IPS-NIHi11 (cell line): ENCODE measurements around the gene ABCA13.

Experiments used
- DNase-seq: peaks from one replicate; pipeline ENCODE4 v3.0.0; 2012; ENCODE audit warnings: mixed read lengths, low spot score

ABCA13 gene

DNA sequence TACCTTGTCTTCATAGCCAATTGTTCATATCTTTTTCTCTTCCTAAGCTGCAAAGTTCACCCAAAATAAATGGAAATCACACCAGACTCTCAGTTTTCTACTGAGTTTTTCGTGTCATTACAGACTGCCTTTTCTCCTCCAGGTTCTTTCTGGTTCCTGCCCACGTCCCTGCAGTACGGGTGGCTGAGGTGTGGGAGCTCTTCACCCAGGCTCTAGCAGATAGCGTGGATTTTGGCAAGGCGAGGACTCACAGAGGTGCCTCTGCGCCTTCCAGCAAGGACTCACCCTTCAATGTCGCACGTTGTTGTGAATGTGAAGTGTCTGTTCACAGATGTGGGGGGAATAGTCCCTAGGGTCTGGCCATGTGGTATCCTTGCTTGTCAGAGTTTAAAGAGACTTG lies 71.6 kb downstream of the ABCA13 start:
- no peak for DNase-seq

DNA sequence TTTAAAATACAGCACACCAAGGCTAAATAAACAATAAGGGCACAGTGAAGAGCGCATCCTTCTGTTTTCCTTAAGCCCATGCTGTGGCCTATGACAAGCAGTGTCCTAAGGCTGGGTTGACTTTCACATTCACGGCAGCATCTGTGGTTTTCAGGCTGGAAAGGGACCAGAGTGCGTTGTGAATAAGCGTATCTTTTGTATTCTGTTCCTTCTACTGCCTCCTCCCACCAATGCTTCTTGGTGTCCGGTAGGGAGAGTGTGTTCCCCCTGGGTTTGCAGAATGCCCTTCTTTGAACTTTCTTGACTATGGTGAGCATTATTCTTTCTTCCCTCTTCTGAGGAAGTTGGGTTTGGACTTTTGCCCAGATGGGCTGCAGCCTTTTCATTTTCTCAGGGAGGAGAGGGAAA lies 73.6 kb downstream of the ABCA13 start:
- no peak for DNase-seq

DNA sequence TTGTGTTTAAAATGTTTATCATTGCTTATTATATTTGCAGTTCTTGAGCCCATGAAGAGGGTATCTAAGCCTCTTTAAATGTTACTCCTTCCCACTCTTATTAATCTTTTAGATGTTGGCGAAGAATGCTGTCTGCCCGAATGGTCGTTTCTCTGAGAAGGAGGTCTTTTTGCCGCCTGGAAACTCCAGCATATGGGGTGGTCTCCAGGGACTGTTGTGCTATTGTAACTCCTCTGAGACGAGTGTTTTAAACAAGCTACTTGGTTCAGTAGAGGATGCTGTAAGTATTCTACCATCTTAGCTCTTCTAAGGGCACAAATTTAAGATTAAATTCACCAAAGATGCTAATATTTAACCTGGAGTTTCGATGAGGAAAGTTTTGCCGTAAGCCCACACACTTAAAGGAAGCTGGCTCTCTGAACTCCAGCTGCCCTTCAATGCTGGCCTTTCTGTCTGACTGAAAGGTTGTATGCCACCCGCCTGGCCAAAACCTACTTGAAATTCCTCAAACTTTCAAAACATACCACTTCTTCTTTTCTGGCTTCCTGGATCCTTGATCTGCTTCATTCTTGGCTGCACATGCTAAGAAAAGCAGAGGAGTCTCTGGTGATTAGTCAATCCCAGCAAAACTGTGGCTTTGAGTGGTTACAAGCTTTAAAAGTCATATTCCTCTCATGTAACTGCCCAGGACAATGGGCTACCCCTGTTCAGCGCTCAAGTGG lies 74.7 kb downstream of the ABCA13 start:
- DNase-seq = no peak

DNA sequence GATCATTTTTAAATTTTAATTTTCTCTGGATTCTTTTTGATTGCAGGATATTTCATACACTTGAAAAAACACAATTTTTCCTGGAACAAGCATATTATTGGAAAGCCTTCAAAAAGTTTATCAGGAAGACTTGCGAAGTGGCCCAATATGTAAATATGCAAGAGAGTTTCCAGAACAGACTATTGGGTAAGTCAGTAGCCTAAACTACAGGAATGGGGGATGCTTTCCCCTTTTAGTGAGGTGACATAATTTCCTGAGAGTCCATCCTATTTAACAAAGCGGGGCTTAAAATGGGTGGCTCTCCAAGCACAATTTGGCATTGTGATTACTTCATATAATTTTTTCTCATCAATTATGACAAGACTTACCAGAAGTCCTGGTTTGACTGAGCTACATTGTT lies 77.9 kb downstream of the ABCA13 start:
- DNase-seq = no peak

DNA sequence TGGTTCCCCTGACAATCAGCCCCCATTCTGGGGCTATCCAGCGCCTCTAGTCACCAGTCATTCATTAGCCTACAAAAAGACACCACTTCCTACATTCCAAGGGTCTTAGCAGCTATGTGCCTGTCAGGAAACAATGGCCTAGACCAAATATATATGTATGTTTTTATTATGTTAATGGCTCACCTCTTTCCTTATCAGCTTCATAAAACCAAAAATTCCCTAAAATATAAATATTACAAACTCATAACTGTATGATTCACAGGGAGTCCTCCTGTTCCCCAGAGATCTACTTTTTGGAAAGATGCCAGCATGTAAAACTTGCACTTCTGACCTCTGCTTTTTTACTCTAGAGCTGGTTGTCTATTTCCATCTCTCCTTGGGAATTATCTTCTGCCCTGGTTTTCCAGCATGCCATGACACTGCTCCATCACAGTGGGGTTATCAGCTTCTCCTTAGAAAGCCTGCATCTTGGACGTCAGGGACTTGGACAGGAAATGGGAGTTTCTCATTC lies 79.2 kb downstream of the ABCA13 start:
- peak; percentile 22 for DNase-seq

DNA sequence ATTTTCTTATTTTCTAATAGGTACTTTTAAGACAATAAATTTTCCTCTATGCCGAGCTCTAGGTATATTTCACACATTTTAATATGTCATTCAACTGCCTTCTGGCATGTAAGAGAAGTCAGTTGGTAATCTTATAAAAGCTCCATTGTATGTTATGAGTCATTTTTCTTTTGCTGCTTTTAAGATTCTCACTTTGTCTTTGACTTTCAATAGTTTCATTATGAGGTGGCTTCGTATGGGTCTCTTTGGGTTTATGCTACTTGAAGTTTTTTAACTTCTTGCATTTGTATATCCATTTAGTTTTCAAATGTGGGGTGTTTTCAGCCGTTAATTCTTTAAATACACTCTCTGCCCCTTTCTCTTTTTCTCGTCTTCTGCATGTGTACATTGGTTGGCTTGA lies 80.5 kb downstream of the ABCA13 start:
- no peak for DNase-seq

DNA sequence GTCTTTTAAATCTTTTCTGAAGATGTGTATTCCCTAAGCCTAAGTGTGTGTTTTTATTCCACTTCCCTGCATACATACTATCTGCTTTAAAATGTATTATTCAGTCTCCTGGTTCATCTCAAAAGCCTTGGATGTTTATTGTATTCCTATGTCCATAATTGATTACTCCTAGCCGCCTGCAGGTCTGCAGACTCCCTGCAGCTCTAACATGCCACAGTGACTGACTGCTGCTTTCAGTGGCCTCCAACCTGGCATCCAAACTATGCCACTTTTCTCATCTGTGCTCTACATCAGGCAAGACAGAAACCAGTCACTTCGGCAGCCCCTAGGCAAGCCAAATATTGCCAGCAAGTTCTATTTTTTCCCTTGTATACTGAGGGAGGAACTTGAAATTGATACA lies 81.7 kb downstream of the ABCA13 start:
- DNase-seq = no peak

DNA sequence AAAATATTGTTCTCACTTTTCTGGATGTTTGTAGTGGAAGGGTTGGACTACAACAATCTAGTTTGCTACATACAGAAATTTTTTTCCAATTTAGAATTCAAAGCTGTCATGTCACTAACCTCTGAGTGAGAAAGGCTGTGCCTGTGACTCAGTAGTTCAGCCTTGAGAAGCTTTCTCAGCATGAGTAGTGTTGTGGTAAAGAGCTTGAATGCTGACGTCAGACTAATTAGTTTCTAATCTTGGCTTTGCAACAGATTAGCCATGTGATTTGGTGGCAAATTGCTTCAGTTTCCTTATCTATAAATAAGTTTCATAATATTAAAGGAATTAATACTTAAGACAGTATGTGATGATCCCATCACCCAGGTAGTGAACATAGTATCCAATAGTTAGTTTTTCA lies 83.8 kb downstream of the ABCA13 start:
- DNase-seq = no peak

DNA sequence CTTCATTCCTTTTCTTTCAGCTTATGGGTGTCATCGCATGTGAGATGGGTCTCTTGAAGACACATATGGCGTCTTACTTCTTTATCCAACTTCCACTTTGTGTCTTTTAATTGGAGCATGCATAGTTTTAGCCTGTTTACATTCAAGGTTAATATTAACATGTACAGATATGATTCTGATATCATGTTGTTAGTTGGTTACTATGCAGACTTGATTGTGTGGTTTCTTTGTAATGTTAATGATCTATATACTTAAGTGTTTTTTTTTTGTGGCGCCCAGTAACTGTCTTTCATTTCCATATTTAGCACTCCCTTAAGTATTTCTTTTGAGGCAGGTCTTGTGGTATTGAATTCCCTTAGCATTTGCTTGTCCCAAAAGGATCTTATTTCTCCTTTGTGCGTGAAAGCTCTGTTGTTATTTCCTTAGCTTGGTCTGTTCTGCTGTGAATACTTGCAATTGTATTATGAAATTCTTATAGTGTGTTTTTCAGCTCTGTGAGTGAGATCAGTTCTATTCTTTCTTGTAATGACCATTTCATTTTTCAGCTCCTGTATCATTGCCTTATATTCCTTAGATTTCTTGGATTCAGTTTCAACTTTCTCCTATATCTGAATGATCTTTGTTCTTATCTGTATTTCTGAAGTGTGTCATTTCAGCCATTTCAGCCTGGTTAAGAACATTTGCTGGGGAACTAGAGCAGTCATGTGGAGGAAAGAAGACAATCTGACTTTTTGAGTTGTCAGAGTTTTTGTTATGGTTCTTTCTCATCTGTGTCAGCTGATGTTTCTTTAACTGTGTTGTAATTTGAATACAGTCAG lies 88.4 kb downstream of the ABCA13 start:
- DNase-seq = no peak

GRCh38 chr7:48261696-48262095 lies 90.4 kb downstream of the ABCA13 start:
- no peak for DNase-seq

DNA sequence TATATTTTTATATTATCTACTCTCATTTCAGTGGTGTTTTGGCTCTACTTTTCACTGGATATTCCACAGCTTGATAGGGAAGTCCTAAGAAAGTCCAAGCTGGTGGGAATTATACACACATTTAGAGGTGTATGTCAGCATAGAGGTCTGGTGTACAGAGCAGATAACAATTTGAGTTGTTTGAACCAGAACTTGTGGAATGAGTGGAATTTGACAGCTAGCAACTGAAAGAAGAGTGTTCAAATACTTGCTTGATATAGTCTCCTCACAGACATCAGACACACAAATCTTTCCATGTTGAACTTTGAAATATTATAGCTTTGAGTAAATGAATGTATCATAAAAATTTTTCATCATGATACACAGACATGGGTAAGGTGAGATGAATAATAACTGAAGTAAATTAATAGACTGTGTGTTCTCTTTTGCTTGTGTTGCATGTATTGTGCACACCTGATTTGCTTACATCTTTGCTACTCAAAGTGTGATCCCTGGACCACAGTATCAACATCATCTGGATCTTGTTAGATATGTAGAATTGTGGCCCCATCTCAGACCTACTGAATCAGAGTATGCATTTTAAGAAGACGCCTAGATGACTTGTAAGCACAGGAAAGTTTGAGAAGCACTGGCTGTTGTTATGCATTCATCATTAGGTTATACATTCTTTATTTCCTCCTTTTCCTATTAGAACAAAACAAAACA lies 91.5 kb downstream of the ABCA13 start:
- DNase-seq = no peak

- DNase-seq = no peak
Measured at GRCh38 chr7:48263311-48263650, 92.0 kb downstream of the ABCA13 start.

DNA sequence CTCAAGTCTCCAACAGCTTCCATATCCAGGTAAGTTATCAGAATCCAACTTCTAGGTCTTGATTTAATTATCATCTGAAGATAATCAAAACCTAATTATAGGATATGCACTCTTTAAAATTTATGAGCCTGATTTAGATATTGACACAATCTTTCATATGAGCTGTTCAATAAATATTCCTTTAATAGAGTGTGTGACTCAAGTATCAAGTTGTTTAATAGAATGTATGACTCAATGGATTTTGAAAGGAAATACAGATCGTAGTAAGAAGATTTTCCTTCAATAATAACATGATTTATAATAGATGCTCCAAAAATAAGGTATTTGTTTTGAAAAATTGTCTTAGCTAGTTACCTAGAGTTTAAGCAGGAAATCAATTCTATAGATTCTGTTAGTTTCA lies 97.8 kb downstream of the ABCA13 start:
- DNase-seq = no peak

DNA sequence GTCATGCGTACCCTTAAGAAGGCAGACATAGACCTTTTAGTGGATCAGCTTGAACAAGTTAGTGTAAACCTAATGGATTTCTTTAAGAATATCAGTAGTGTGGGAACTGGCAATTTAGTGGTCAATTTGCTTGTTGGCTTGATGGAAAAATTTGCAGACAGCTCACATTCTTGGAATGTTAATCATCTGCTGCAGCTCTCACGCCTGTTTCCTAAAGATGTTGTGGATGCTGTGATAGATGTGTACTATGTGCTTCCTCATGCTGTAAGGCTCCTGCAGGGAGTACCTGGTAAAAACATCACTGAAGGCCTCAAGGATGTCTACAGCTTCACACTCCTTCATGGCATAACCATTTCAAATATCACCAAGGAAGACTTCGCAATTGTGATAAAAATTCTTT lies 103.4 kb downstream of the ABCA13 start:
- DNase-seq = no peak

GRCh38 chr7:48279420-48279819 lies 108.2 kb downstream of the ABCA13 start:
- no peak for DNase-seq

DNA sequence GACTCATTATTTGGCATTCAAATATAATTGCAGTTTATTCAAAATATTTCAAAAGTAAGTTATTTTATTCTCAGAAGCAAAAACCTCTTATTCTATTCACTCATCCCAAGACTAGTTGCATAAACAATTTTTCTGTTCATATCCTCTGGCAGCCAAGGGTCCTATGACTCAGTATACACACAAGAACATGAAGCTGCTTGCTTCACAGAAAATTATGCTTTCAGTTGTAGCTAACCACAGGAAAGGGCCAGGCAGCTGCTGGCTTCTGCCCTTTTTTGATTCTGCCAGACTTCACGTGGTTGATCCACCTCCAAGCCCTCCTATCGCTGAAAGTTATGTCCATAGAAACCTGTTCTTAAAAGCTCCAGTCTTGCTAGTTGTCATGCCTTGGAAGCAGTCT lies 108.8 kb downstream of the ABCA13 start:
- no peak for DNase-seq

GRCh38 chr7:48285373-48285772 lies 114.1 kb downstream of the ABCA13 start:
- DNase-seq = no peak

- DNase-seq = no peak
Measured at GRCh38 chr7:48286836-48287235, 115.6 kb downstream of the ABCA13 start.

DNA sequence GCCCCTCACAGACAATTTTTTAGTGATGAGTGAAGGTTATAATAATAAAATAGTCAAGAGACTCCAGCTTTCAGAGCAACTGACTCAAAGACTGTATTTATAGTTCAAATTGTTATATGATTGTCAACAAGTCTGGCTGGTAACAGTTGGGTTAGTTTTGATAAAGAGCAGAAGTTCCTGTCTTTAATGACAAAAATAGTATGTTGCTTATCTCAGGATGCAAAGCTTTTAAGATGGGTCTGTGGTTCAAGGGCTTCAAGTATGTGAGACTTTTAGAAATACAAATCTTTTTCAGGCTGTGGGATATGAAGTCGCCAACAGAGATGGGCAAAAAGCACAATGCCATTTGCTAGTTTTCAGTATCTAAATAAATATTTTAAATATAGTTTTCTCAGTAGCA lies 118.4 kb downstream of the ABCA13 start:
- no peak for DNase-seq

DNA sequence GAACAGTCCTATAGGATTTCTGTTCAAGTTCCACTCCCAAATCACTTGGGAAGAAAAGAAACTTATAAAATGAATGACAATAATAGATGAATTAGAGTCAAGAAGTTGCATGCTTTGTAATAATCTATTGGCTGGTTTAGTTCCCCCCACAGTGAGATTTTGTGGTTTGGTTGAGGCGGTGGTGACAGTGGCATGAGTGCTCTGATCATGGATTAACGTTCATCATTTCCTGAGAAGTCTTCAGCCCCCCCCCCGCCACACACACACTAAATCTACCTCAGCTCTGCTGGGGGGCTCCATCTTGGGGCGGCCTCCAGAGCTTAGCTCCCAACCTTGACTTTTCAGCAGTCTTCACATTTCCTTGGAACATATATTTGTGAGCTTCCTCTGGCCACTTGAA lies 121.7 kb downstream of the ABCA13 start:
- no peak for DNase-seq

GRCh38 chr7:48295296-48295971 lies 124.2 kb downstream of the ABCA13 start:
- no peak for DNase-seq

DNA sequence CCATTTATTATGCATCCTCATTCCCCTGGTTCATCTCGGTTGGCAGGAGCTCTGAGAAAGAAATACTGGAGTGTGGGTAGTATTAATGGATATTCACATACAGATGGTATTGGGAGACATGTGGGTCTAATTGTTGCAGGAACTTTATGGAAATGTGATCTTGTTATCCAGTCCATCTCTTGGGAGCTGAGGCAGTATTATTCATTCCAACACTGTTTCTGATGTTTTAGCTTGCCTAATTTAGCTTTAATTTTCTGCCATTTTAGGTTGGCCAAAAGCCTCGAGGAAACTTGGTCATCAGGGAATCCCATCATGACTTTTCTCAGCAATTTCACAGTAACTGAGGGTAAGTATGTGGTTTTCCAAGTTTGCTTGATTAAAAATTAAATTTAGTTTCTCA lies 125.7 kb downstream of the ABCA13 start:
- no peak for DNase-seq
